HepG2 (cell line): ENCODE measurements around the gene ADIPOR1. TPM values are rescaled to one million over a fixed set of nuclear protein-coding genes. Genes with fewer than 3 reads are reported as not detected.
A peak's percentile ranks its signal among the peaks of the same experiment; 100 is the strongest.

Experiments used
- ATAC-seq: fragments of 200-7000 bp; cut with Tn5 transposase; 3 replicates; pipeline ENCODE4 v1.9.1; 2020; ENCODE audit warnings: mild to moderate bottlenecking, moderate library complexity
- BruUV-seq: library from RNA; stranded (reverse); fragments of 400-500 nt; replicated peaks from 2 replicates; lab custom pipeline; 2021; lab: Mats Ljungman, UMichigan
- CTCF ChIA-PET: fragments of 300-600 bp; formaldehyde crosslinking; extraction: SDS; loops from one replicate; lab custom pipeline; 2021; ENCODE audit warnings: low total read pairs, inconsistent platforms, low intra/inter-chr PET ratio; lab: Yijun Ruan, JAX
- POLR2A ChIA-PET: fragments of 350-600 bp; sonication (Branson Sonifier 250); formaldehyde crosslinking; loops from one replicate; lab custom pipeline; 2020; ENCODE audit warnings: antibody characterized with exemption, inconsistent platforms; lab: Yijun Ruan, JAX
- DNase-seq: peaks from one replicate; pipeline ENCODE4 v3.0.0-alpha.2; 2015; ENCODE audit warnings: low spot score
- FAIRE-seq: peaks from 3 replicates; lab custom pipeline; 2011; peaks lifted over from hg19 to GRCh38; lab: Jason Lieb, UNC
- H2AFZ ChIP-seq: one replicate; pipeline ENCODE4 v1.6.1; 2011; ENCODE audit warnings: low read length, inconsistent platforms
- H3K27ac ChIP-seq: fragments of 300-600 bp; 3 replicates; pipeline ENCODE4 v1.8.0; 2011; ENCODE audit warnings: mixed run types, mild to moderate bottlenecking, mixed read lengths, low read length, inconsistent platforms; ENCODE audit not compliant: insufficient read depth; ENCODE audit errors: extremely low read length
- H3K27me3 ChIP-seq, 2 experiments: fragments of 200-600 bp in 1 of 2; 2 replicates in 1 of 2; 3 replicates in 1 of 2; pipeline versions ENCODE4 v1.6.0 to v1.8.0; 2011; ENCODE audit warnings: low read length in 2 of 2, mild to moderate bottlenecking in 2 of 2, moderate library complexity in 2 of 2, inconsistent platforms in 1 of 2; ENCODE audit not compliant: insufficient read depth in 2 of 2, control insufficient read depth in 1 of 2
- H3K36me3 ChIP-seq, 2 experiments: fragments of 200-600 bp in 1 of 2; replicated peaks in 1 of 2; 2 replicates in 1 of 2; 3 replicates in 1 of 2; pipeline versions ENCODE4 v1.5.1 to v1.8.0; 2011; ENCODE audit warnings: low read length in 2 of 2, inconsistent platforms in 1 of 2; ENCODE audit not compliant: insufficient read depth in 2 of 2, control insufficient read depth in 1 of 2
- H3K4me1 ChIP-seq: 2 replicates; pipeline ENCODE4 v1.5.1; 2012; ENCODE audit warnings: low read length, inconsistent platforms; ENCODE audit not compliant: insufficient read depth
- H3K4me2 ChIP-seq: 2 replicates; pipeline ENCODE4 v1.6.0; 2011; ENCODE audit warnings: low read depth, low read length, inconsistent platforms
- H3K4me3 ChIP-seq, 3 experiments: fragments of 200-600 bp in 1 of 3; sonication (generic), shearing (Covaris generic) in 1 of 3; replicated peaks in 1 of 3; 2 replicates each; pipeline ENCODE4 v1.5.1; 2011 to 2016; ENCODE audit warnings: low read length in 3 of 3, inconsistent platforms in 2 of 3, low read depth in 2 of 3, mild to moderate bottlenecking in 2 of 3, control low read depth in 1 of 3, mixed read lengths in 1 of 3; ENCODE audit not compliant: insufficient read depth in 1 of 3
- H3K79me2 ChIP-seq: one replicate; pipeline ENCODE4 v1.6.1; 2011; ENCODE audit warnings: low read length, inconsistent platforms; ENCODE audit not compliant: insufficient read depth
- H3K9ac ChIP-seq: 2 replicates; pipeline ENCODE4 v1.6.0; 2011; ENCODE audit warnings: mild to moderate bottlenecking, low read depth, low read length, inconsistent platforms; ENCODE audit not compliant: insufficient read depth
- H3K9me3 ChIP-seq: 2 replicates; pipeline ENCODE4 v1.5.1; 2012; ENCODE audit warnings: mild to moderate bottlenecking, low read length
- H4K20me1 ChIP-seq: 2 replicates; pipeline ENCODE4 v1.6.0; 2011; ENCODE audit warnings: inconsistent platforms, mild to moderate bottlenecking, low read length, moderate library complexity; ENCODE audit not compliant: insufficient read depth
- HNF4A ChIP-seq: sonication (generic); formaldehyde crosslinking; IDR thresholded peaks from 2 replicates; pipeline ENCODE4 v1.4.0; 2020; ENCODE audit warnings: missing genetic modification reagents
- KLF9 ChIP-seq: IDR thresholded peaks from 2 replicates; pipeline ENCODE4 v1.6.1; 2016; ENCODE audit warnings: low read depth
- PATZ1 ChIP-seq: sonication (generic); formaldehyde crosslinking; IDR thresholded peaks from 2 replicates; pipeline ENCODE4 v1.4.0; 2020; ENCODE audit warnings: missing genetic modification reagents
- PAXIP1 ChIP-seq: sonication (generic); formaldehyde crosslinking; conservative IDR thresholded peaks from 2 replicates; pipeline ENCODE4 v1.4.0; 2020; ENCODE audit warnings: mild to moderate bottlenecking, missing genetic modification reagents, moderate library complexity
- TEAD3 ChIP-seq: optimal IDR thresholded peaks from 2 replicates; pipeline ENCODE3; 2016; ENCODE audit warnings: borderline replicate concordance
- ZBTB40 ChIP-seq, 2 experiments: fragments of 450-650 bp in 1 of 2; sonication (generic) in 1 of 2; formaldehyde crosslinking in 1 of 2; IDR thresholded peaks; 2 replicates each; pipeline versions ENCODE4 v1.6.1 to v1.8.0; 2016 to 2022; ENCODE audit warnings: antibody characterized with exemption in 1 of 2, mild to moderate bottlenecking in 1 of 2, missing genetic modification reagents in 1 of 2
- WGBS: methylation state at CpG from one replicate; pipeline ENCODE4 v1.1.6; 2017; ENCODE audit warnings: low lambda C conversion rate; 5-methylcytosine and 5-hydroxymethylcytosine counted together
- in situ Hi-C: cut with HindIII; loops from 2 replicates; pipeline ENCODE4 v1.10.0; 2017; ENCODE audit warnings: low pct_unique_long_range_greater_than_20kb; ENCODE audit not compliant: extremely low pct_ligation_motif_present
- intact Hi-C: fragments of 100-400 bp; cut with micrococcal nuclease; formaldehyde crosslinking; loops from one replicate; pipeline ENCODE4 v1.10.0; 2022; ENCODE audit not compliant: unreplicated experiment
- polyA plus RNA-seq, 8 experiments: library from polyadenylated mRNA; depleted of rRNA in 3 of 8; stranded (reverse) in 7 of 8; unstranded in 1 of 8; fragments of >200 nt; fragmentation: Illumina TruSeq in 4 of 8; extraction: Trizol in 4 of 8; gene quantifications; 2 replicates each; pipeline versions ENCODE4 v1.2.1 to v1.2.3, GENCODE V29; 2011 to 2016; ENCODE audit warnings: low read depth in 4 of 8, missing spikeins in 1 of 8, mixed read lengths in 1 of 8; ENCODE audit not compliant: insufficient read depth in 1 of 8
- total RNA-seq, 5 experiments: library from RNA; depleted of rRNA; stranded (reverse); fragments of >200 nt; fragmentation: Illumina TruSeq; extraction: Trizol; gene quantifications; 2 replicates each; pipeline ENCODE4 v1.2.3, GENCODE V29; 2016; ENCODE audit warnings: low read depth in 1 of 5

The ADIPOR1 gene
- total and polyA plus RNA-seq, 2 of the 13 experiments (the other 11 are each of a cell fraction or from before 2014, with no cell fraction given): 60.0 to 141 TPM

- no TSS peak for BruUV-seq
- peak; percentile 62 for DNase-seq
- Histone ChIP-seq H3K4me3 (no peak overlapping the region), H3K9ac (peak overlapping the region; percentile 15; the same call in 1 of the 2 replicates), H2AFZ (no peak overlapping the region), H3K9me3 (no peaks in the 10 kb centered on the region), H3K79me2 (no peaks in the 10 kb centered on the region), H3K4me2 (peak overlapping the region; percentile 39; the same call in 1 of the 2 replicates), H3K27me3 (peaks cover 0 to 3% of the 10 kb centered on the region in 2 experiments; a peak in 2 of 5 replicates), H3K4me1 (peaks cover 38% of the 10 kb centered on the region), H3K27ac (no peak overlapping the region), H4K20me1 (no peaks in the 10 kb centered on the region), H3K36me3 (no peaks in the 10 kb centered on the region)
- no peak for ATAC-seq
- in situ Hi-C loops (no loop called here), intact Hi-C loops (loop anchor here (10.0 kb wide), 1 partner anchor 657 kb away; the partner anchor contains the start of genes PPP1R12B and UBE2T)
- POLR2A ChIA-PET: no interaction called here
- FAIRE-seq: no peak
- WGBS: 25% methylated on average over 9 of the region's 9 CpGs
- CTCF ChIA-PET: no interaction called here
- peak; percentile 77 for TF ChIP-seq TEAD3
- no peak for TF ChIP-seq ZBTB40 (IDR thresholded peaks at IDR 0.05)
- TF ChIP-seq ZBTB40 (CRISPR knock-in tag; IDR thresholded peaks at IDR 0.05): no peak
- TF ChIP-seq PATZ1 (CRISPR knock-in tag): no peak
- TF ChIP-seq KLF9: no peak
- 0 out of 2 replicates have a peak, but pooled peaks have one; percentile 37 for TF ChIP-seq PAXIP1 (CRISPR knock-in tag)
- TF ChIP-seq HNF4A (CRISPR knock-in tag): peak; percentile 70
Measured at GRCh38 chr1:203001986-203002385, 43.9 kb upstream of the ADIPOR1 start.
